Measurements from ENCODE around the gene RCAN2.

DNA sequence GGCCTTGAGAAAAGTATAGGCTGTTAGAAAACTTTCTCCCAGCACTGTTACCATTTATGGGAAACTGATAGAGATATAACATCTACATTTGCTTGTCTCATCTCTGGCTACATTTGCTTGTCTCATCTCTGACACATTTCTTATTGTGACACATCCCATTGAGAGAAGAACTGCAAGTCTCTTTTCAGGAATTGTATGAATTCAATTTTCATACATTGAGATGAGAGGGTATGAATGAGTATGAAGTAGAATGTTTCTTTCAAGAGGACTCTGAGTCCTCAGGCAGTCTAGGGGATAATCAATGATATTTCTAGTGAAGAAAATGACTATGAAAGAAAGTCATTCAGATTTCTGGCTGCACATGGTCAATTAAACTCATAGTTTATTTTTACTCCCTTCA is 282.9 kb downstream of the RCAN2 start:
- TF ChIP-seq POLR2A (IDR thresholded peaks at IDR 0.05; ENCODE audit: low read depth, low read length) (no peak), POLR2AphosphoS5 (IDR thresholded peaks at IDR 0.05; ENCODE audit: low read depth, low read length) (no peak), TAF1 (IDR thresholded peaks at IDR 0.05; ENCODE audit: low read depth, low read length) (no peak), SPI1 (IDR thresholded peaks at IDR 0.05; ENCODE audit: low read depth, low read length) (no peak), PAX5 (IDR thresholded peaks at IDR 0.05; ENCODE audit: insufficient read depth, low read length, severe bottlenecking) (no peak), POU2F2 (IDR thresholded peaks at IDR 0.05; ENCODE audit: low read depth, low read length) (no peak)

Data from GM12891 (cell line).